Ishikawa (cell line): Measurements from ENCODE around the gene CHGA.

Experiments used
- CEBPB ChIP-seq: IDR thresholded peaks from 2 replicates; pipeline ENCODE4 v1.6.1; 2012
- CREB1 ChIP-seq: IDR thresholded peaks from 2 replicates; pipeline ENCODE4 v1.6.1; 2012; ENCODE audit warnings: low read depth
- EGR1 ChIP-seq: IDR thresholded peaks from 2 replicates; pipeline ENCODE4 v1.6.1; 2012
- EP300 ChIP-seq: IDR thresholded peaks from 2 replicates; pipeline ENCODE4 v1.6.1; 2012; ENCODE audit warnings: borderline replicate concordance
- FOXM1 ChIP-seq: IDR thresholded peaks from 2 replicates; pipeline ENCODE4 v1.6.1; 2012; ENCODE audit warnings: low read depth, borderline replicate concordance
- MAX ChIP-seq: IDR thresholded peaks from 2 replicates; pipeline ENCODE4 v1.6.1; 2012
- NFIC ChIP-seq: IDR thresholded peaks from 2 replicates; pipeline ENCODE4 v1.6.1; 2012
- RAD21 ChIP-seq: IDR thresholded peaks from 2 replicates; pipeline ENCODE4 v1.6.1; 2012; ENCODE audit warnings: low read depth
- REST ChIP-seq: IDR thresholded peaks from 2 replicates; pipeline ENCODE4 v1.6.1; 2012; ENCODE audit warnings: low read depth, mild to moderate bottlenecking
- TAF1 ChIP-seq: IDR thresholded peaks from 2 replicates; pipeline ENCODE4 v1.6.1; 2012; ENCODE audit warnings: low read depth, mild to moderate bottlenecking
- TCF12 ChIP-seq: IDR thresholded peaks from 2 replicates; pipeline ENCODE4 v1.6.1; 2012; ENCODE audit warnings: low read depth
- TEAD4 ChIP-seq: IDR thresholded peaks from 2 replicates; pipeline ENCODE4 v1.6.1; 2012
- USF1 ChIP-seq: IDR thresholded peaks from 2 replicates; pipeline ENCODE4 v1.6.1; 2012
- YY1 ChIP-seq: IDR thresholded peaks from 2 replicates; pipeline ENCODE4 v1.6.1; 2012; ENCODE audit warnings: low read depth
- ZBTB7A ChIP-seq: IDR thresholded peaks from 2 replicates; pipeline ENCODE4 v1.6.1; 2012; ENCODE audit warnings: low read depth

The CHGA gene

GRCh38 chr14:92934196-92935085 is 11.5 kb downstream of the CHGA start:
- TF ChIP-seq TAF1, result no peak
- TF ChIP-seq EGR1, result no peak
- TF ChIP-seq CREB1, result no peak
- TF ChIP-seq REST, result no peak
- no peak for TF ChIP-seq YY1

GRCh38 chr14:92935446-92935845 is 12.5 kb downstream of the CHGA start:
- TF ChIP-seq RAD21 (no peak), EGR1 (no peak), YY1 (no peak), REST (no peak), CEBPB (no peak), TEAD4 (no peak), NFIC (no peak), USF1 (no peak), TCF12 (no peak), TAF1 (no peak), FOXM1 (no peak), CREB1 (no peak), EP300 (no peak), MAX (no peak), ZBTB7A (no peak)

- TF ChIP-seq EGR1 (peak; percentile 80), ZBTB7A (no peak), NFIC (0 out of 2 replicates have a peak, but pooled peaks have one; percentile 15), MAX (no peak), FOXM1 (no peak)
These were observed 13.1 kb downstream of the CHGA start for GRCh38 chr14:92936085-92936484.

- TF ChIP-seq RAD21, result no peak
- no peak for TF ChIP-seq ZBTB7A
- no peak for TF ChIP-seq NFIC
- no peak for TF ChIP-seq REST
- TF ChIP-seq CEBPB, result no peak
- no peak for TF ChIP-seq USF1
- TF ChIP-seq EP300, result no peak
These were observed 14.3 kb downstream of the CHGA start for GRCh38 chr14:92937051-92937937.
